GM21825 (cell line): ENCODE measurements around the gene FCRL6.

Source experiments
- ATAC-seq: cut with Tn5 transposase; IDR thresholded peaks from one replicate; pipeline ENCODE4 v1.9.1; 2021; ENCODE audit warnings: mild to moderate bottlenecking, moderate library complexity; ENCODE audit not compliant: unreplicated experiment

FCRL6 gene

DNA sequence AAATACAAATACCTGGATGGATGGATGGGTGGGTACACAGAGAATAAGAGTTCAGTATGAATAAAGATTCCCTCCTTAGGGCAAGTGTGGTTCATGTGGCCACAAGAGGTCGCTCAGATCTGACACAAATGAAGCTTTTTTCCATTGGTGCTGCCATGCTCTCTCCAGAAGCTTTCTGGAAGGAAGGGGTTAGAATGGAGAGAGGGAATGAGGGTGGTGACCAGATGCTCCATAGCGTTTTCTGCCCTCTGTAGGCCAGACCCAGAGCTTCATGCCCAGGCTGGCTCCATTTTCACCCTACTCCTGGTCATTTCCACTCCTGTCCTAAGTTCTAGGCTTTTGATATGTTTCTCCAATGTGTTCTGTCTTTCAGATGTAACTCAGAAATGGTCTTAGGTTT is 3.3 kb upstream of the FCRL6 start:
- no peak for ATAC-seq

- no peak for ATAC-seq
Observed at GRCh38 chr1:159799446-159799985, 2.6 kb upstream of the FCRL6 start.

DNA sequence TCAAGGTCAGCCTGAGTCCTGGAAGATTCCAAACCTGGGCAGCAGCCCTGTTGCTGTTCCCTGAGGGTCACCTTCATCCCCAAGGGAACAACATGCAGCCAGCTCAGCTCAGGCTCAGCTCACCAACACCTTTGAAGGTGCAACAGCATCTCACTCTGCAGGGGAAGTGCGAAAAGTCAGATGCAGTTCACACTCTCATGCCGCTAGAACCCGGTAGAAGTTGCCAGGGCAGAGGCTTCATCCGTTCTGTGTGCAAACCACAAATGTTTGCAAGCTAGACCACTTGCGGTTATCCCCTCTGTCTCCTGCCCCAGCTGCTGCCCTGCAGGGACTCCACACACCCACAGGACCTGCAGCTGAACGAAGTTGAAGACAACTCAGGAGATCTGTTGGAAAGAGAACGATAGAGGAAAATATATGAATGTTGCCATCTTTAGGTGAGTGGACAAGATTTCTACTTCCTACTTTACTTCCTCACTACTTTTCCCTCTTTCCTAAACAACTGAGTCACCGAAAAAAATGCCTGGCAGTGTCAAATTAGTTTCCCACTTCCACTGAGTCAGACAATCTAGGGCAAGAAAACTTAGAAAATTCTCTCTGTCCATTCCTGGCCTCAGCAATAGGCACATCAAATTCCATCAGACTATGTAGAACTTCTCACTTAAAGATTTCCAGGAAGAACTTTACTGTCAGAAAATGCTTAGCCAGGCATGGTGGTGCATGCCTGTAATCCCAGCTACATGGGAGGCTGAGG is 1.8 kb upstream of the FCRL6 start:
- ATAC-seq: no peak

- ATAC-seq: no peak
Observed at GRCh38 chr1:159803956-159804689, 2.0 kb downstream of the FCRL6 start.

GRCh38 chr1:159804924-159805323 is 2.8 kb downstream of the FCRL6 start:
- no peak for ATAC-seq

DNA sequence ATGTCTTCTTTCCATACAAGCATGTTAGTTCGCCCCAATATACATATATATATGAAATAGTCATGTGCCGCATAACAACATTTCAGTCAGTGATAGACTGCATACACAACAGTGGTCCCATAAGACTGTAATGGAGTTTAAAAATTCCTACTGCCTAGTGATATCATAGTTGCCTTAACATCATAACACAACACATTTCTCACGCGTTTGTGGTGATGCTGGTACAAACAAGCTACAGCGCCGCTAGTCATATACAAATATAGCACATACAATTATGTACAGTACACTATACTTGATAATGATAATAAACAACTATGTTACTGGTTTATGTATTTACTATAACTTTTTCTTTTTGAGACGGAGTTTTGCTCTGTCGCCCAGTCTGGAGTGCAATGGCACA is 13.8 kb downstream of the FCRL6 start:
- no peak for ATAC-seq

- no peak for ATAC-seq
Observed at GRCh38 chr1:159817276-159818041, 15.3 kb downstream of the FCRL6 start.

GRCh38 chr1:159821171-159821867 is 19.2 kb downstream of the FCRL6 start:
- peak; percentile 61 for ATAC-seq

- no peak for ATAC-seq
Observed at GRCh38 chr1:159823406-159823805, 21.2 kb downstream of the FCRL6 start.

DNA sequence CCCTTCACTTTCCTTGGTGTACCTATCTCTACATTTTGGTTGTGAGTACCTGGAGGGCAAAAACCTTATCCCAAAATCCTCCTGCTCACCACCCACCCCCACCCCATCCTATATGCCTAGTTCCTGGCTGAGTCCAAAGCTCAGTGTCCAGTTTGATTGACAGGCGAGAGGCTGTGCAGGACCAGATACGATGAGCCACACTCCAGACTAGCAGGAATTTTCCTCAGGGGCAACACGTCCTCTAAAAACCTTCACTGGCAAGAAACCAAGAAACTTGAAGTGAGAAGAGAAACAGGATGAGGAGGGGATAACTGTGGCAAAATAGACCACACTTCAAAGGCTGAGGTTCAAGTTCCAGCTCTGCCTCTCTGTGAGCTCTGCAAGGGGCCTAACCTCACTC is 23.4 kb downstream of the FCRL6 start:
- ATAC-seq: no peak

- ATAC-seq: no peak
Observed at GRCh38 chr1:159826441-159827101, 24.4 kb downstream of the FCRL6 start, which contains the start of gene SLAMF8. TSS of gene SLAMF8 (plus strand) at chr1:159826873. CDS start at chr1:159826899, 26 bp downstream.

DNA sequence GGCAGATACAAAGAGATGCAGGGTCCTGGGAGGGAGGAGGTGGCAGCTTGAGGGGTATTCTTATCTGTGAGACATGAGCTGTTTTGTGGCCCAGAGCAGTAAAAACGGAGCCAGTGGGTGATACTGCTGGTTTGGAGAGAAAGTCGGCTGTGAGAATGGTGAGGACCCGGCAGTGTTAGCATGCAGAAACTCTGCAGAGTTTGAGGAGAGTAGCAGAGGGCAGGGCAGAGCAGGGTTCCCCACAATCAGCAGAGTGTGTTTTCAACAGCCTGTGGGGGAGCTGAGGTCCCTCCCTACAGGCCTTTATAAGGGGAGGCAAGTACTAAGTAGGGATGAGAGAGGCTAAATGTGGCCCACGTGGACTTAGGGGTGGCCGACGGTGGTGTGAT is 24.9 kb downstream of the FCRL6 start:
- ATAC-seq: no peak

GRCh38 chr1:159827549-159827948 is 25.4 kb downstream of the FCRL6 start:
- no peak for ATAC-seq

DNA sequence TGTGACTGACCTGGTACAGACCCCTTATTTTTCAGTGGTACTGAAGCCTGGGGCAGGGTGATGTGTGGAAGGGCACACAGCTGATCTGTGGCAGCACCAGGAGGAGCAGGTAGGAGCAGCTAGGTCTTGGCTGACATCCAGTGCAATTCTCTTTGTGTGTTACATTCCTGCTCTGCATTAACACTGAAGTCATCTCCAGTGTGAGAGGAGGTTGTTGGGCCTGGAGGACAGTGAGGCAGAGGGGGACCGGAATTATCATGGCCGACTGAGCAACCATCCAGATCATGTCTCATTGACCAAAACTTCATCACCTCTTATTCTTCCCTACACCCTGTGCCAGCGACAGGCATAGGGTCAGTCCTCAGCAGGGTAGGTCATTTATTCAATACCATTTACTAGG is 26.0 kb downstream of the FCRL6 start:
- no peak for ATAC-seq

DNA sequence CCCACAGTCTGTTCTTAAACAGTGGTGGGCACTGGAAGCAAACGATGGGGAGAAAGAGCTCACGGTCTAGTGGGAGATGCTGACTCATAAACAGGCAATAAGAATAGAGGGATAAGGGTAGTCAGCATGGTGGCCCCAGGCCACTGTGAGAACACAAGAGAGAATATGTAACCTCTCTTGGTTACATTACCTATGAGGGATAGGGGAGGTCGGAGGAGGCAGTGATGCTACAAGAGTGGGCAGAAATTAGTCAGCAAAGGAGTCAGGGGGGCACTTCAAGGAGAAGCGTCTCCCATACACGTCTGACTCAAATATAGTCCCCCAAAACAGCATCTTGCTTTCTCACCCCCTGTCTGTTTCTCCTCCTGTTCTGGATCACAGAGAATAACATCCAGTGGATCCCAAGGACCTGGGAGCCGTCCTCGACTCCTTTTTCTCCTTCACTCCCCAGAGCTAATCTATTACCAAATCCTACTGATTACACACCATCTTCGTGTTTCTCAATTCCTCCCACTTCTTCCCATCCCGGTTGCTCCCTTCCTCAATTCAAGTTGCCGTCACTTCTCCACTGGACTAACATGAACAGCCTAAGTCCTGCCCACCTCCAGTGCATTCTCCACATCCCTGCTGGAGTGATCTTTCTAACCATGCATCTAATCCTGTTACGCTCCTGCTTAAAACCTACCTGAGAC is 26.6 kb downstream of the FCRL6 start:
- ATAC-seq: no peak

DNA sequence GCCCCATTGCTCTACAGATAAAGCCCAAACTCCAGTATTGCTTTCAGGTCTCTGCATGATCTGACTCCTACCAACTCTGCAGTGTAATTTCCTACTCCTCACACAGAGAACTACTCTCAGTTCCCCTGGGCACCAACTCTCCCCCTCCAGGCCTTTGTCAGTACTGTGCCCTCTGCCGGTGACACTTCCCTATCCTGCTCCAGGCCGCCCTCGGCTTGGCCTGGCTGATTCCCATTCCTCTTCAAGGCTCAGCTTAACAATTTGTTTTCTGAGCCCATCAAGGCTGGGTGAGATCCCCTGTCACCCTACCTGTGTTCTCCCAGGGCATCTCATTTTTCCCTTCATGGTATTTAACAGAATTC is 27.1 kb downstream of the FCRL6 start:
- peak; percentile 81 for ATAC-seq

DNA sequence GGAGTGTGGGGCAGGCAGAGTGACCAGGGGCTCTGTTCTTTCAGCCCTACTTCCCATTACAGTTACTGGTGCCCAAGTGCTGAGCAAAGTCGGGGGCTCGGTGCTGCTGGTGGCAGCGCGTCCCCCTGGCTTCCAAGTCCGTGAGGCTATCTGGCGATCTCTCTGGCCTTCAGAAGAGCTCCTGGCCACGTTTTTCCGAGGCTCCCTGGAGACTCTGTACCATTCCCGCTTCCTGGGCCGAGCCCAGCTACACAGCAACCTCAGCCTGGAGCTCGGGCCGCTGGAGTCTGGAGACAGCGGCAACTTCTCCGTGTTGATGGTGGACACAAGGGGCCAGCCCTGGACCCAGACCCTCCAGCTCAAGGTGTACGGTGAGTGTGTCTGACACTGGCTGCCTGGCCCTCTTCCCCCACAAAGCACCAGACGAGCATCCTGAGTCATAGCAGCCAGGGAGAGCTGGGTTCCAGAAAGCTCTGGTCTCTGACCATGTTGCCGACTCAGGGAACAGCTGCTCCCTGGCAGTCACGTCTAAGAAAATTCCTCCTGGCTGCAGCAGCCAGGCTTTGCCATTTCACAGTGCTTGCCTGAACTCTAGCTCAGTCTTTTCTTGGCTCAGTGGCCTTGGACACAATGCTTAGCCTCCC is 27.8 kb downstream of the FCRL6 start:
- ATAC-seq: no peak

DNA sequence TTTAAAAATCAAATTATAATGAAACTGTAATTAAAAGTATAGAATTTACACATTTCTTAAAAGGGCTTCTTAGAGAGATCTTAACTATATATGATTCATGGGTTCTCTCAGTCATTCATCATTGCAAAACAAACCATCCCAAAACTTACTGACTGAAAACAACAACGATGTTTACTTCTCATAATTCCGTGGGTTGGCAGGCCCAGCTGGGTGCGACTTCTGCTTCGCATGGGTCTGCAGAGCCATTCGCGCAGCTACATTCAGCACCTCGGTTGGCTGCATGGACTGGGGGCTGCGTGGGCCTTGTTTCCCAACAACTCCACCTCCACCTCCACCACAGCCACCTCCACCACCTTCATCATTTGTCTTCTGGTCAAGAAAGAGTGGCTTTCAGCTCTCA is 28.6 kb downstream of the FCRL6 start:
- ATAC-seq: no peak

DNA sequence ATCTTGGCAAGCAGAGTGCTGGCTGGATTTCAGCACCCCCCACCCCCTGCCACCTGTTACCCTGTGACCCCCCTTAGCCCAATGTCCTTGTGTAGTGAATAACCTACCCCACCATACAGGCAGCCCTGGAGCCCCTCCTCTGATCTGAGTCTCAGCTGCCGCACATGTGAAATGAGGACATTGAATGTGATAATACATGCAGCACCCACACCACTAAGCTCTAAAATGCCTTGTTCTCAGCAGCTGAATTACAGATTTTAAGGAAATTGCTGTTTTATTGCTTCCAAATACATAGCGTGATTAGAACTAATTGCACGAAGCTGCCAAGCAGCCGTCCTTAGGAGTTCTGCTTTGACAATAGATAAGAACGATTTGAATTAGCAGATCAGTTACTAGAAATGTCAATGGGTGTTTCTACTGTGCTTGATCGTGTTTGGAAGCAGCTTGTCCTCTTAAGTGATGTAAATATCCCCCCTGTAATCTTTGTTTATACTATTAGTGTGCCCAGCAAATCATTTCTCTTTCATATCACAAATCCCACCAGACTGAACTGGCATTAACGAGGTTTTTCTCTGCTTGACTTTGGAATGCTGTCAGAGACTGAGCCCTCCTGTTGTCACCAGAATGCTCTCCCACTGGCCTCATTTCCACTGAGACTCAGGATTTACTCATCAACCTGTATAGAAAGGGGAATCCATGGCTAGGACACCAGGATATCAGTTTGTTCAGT is 29.4 kb downstream of the FCRL6 start:
- ATAC-seq: no peak
